ENCODE measurements around the gene RPAP3. TPM values are rescaled to one million over a fixed set of nuclear protein-coding genes. Genes with fewer than 3 reads are reported as not detected.
"Not testable (repeated sequence)": the region's sequence is repeated elsewhere in the genome, so short reads cannot be mapped to it uniquely, and the experiment has no call there.

RPAP3 gene
- total and polyA plus RNA-seq, 7 experiments from 2014 or later, result 28.5 to 51.3 (median 43.9) TPM

DNA sequence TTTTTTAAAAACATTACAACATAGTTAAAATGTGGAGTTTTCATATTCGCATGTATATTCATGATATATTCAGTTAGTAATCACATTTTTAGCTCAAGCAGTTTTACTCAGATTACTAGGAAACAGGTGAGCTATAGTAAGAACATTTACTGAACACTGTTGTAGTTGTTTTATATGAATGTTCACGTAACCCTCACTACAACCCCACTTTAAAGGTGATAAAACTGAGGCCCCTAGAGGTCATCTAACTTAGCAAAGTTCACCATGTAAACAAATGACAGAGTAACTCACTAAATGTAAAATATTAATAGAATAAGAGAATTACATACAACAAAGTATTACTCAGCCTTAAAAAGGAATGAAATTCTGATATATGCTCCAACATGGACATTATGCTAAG lies 26.0 kb downstream of the RPAP3 start:
- Mint-ChIP-seq H3K9me3 (peaks cover 0 to 1% (median 0%) of the 10 kb centered on the region in 11 donors), H3K4me3 (peak overlapping the region in 1 of 10 donors; percentile 60), H3K27me3 (no peaks in the 10 kb centered on the region), H3K4me1 (peaks cover 14 to 59% (median 49%) of the 10 kb centered on the region in 7 donors), H3K27ac (peak overlapping the region in 1 of 9 donors; percentile 13), H3K36me3 (peaks cover 6 to 82% (median 66%) of the 10 kb centered on the region in 5 donors)
- Histone ChIP-seq H3K27me3 (ENCODE audit: control insufficient read depth in 2 of 2, insufficient read depth in 2 of 2, low read length in 2 of 2) (no peaks in the 10 kb centered on the region), H3K4me1 (ENCODE audit: control insufficient read depth in 2 of 2, insufficient read depth in 2 of 2, low read length in 2 of 2) (peaks cover 0 to 3% of the 10 kb centered on the region in 2 donors), H3K9me3 (ENCODE audit: control insufficient read depth in 2 of 3, low read length in 3 of 3) (no peaks in the 10 kb centered on the region), H3K27ac (ENCODE audit: low read depth, low read length) (no peak overlapping the region), H3K36me3 (ENCODE audit: control insufficient read depth in 2 of 3, insufficient read depth in 3 of 3, low read length in 3 of 3) (peaks cover 0 to 8% (median 0%) of the 10 kb centered on the region in 3 experiments), H3K4me3 (ENCODE audit: low read length) (no peak overlapping the region)
- CTCF ChIA-PET, result no interaction called here
- DNase-seq (no peak), ATAC-seq (no peak)
- intact Hi-C loops (cut with micrococcal nuclease), result no loop called here
- POLR2A ChIA-PET, result no interaction called here

DNA sequence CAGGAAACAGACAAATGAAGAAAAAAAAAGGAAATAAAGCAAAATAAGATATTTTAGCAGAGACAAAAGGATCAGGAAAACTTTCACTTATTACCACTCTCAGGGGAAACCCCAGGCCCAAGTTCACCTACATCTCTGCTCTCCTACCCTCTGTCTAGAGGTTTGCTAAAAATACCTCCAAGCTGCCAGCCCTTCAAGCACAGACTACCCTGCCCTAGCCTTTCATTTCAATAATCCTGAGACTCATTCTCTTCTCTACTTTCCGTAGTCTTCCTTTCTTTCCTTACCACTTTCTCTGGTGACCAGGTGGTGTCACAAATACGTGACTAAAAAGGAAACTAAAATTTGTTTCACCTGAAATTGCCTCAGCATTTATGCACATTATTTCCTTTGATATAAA lies 33.8 kb downstream of the RPAP3 start:
- no peaks in the 10 kb centered on the region for H3K9me3 ChIP-seq (ENCODE audit: control insufficient read depth in 2 of 3, low read length in 3 of 3)
- H3K27me3 ChIP-seq (ENCODE audit: control insufficient read depth in 2 of 2, insufficient read depth in 2 of 2, low read length in 2 of 2), result no peaks in the 10 kb centered on the region
- intact Hi-C loops (cut with micrococcal nuclease), result no loop called here
- H3K27ac ChIP-seq (ENCODE audit: low read depth, low read length), result no peak overlapping the region
- no peaks in the 10 kb centered on the region for H3K4me1 ChIP-seq (ENCODE audit: control insufficient read depth in 2 of 2, insufficient read depth in 2 of 2, low read length in 2 of 2)
- Mint-ChIP-seq H3K27me3 (no peaks in the 10 kb centered on the region), H3K36me3 (peaks cover 13 to 64% (median 40%) of the 10 kb centered on the region in 5 donors), H3K4me3 (no peak overlapping the region), H3K4me1 (peaks cover 7 to 45% (median 35%) of the 10 kb centered on the region in 7 donors), H3K9me3 (peaks cover 0 to 2% (median 0%) of the 10 kb centered on the region in 11 donors), H3K27ac (peak overlapping the region in 3 of 9 donors; percentile 13 to 41 (median 33))
- ChIA-PET POLR2A (no interaction called here), CTCF (no interaction called here)
- peaks cover 4 to 25% (median 8%) of the 10 kb centered on the region in 3 experiments for H3K36me3 ChIP-seq (ENCODE audit: control insufficient read depth in 2 of 3, insufficient read depth in 3 of 3, low read length in 3 of 3)
- ATAC-seq (no peak), DNase-seq (no peak)
- no peak overlapping the region for H3K4me3 ChIP-seq (ENCODE audit: low read length)

DNA sequence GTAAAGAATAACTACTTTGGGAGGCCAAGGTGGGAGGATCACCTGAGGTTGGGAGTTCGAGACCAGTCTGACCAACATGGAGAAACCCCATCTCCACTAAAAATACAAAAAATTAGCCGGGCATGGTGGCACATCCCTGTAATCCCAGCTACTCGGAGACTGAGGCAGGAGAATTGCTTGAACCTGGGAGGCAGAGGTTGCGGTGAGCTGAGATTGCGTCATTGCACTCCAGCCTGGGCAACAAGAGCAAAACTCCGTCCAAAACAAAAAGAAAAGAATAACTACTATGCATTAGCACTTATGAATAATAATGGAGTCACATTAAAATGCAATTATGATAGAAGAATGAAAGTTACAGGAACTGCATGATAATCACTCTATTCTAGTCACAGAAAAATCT lies 37.9 kb downstream of the RPAP3 start:
- H3K9me3 Mint-ChIP-seq; H3K4me3 ChIP-seq (ENCODE audit: low read length); DNase-seq; POLR2A ChIA-PET; H3K4me3 Mint-ChIP-seq; H3K27me3 Mint-ChIP-seq; H3K27ac ChIP-seq (ENCODE audit: low read depth, low read length); H3K27me3 ChIP-seq (ENCODE audit: control insufficient read depth in 2 of 2, insufficient read depth in 2 of 2, low read length in 2 of 2); H3K9me3 ChIP-seq (ENCODE audit: control insufficient read depth in 2 of 3, low read length in 3 of 3); CTCF ChIA-PET; ATAC-seq; H3K4me1 ChIP-seq (ENCODE audit: control insufficient read depth in 2 of 2, insufficient read depth in 2 of 2, low read length in 2 of 2); intact Hi-C loops (cut with micrococcal nuclease); H3K27ac Mint-ChIP-seq: not testable (repeated sequence)
- peaks cover 9 to 49% (median 24%) of the 10 kb centered on the region in 5 donors for H3K36me3 Mint-ChIP-seq
- peaks cover 5 to 38% (median 7%) of the 10 kb centered on the region in 3 experiments for H3K36me3 ChIP-seq (ENCODE audit: control insufficient read depth in 2 of 3, insufficient read depth in 3 of 3, low read length in 3 of 3)
- peaks cover 0 to 20% (median 12%) of the 10 kb centered on the region in 7 donors for H3K4me1 Mint-ChIP-seq

DNA sequence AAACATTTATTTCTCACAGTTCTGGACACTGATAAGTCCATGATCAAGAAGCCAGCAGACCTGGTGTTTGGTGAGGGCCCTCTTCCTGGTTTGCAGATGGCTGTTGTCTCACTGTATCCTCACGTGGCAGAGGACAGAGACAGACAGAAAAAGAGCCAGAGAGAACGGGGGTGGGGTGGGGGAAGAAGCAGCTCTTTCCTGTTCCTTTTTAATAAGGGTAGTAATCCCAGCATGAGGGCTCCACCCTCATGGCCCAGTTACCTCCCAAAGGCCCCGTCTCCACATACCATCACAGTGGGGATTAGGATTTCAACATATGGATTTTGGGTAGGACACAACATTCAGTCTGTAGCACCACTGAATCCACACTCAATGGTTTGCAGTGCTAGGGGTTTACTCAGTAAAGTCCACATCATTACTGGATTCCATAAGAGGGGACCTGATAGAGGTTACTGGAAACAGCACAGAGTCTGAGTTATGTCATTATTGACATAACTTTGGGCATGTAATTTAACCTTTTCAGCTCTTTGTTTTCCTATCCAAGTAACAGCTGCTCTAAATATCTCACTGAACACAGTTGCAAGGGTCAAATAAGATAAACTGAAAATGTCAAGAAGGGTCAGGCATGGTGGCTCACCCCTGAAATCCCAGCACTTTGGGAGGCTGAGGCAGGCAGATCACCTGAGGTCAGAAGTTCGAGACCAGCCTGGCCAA lies 53.2 kb downstream of the RPAP3 start:
- ChIA-PET POLR2A (interaction anchor here (0.7 kb wide), 1 partner anchor 1927 kb away, joined by 3 read pairs; no protein-coding TSS in a partner anchor), CTCF (interaction anchor here (0.6 to 2.8 kb wide), 14 partner anchors 12 to 1121 kb away, joined by 3 to 13 read pairs (median 4); partner anchors contain the start of gene VDR)
- intact Hi-C loops (cut with micrococcal nuclease), result loop anchor here (5.0 kb wide), 4 partner anchors 55 to 515 kb away; partner anchors contain the start of gene RPAP3 (in 1 of the 2)
- Mint-ChIP-seq H3K4me3 (no peak overlapping the region), H3K27ac (peak overlapping the region in 3 of 9 donors; percentile 29 to 64 (median 52)), H3K4me1 (peaks cover 8 to 21% (median 16%) of the 10 kb centered on the region in 7 donors), H3K27me3 (no peaks in the 10 kb centered on the region), H3K9me3 (no peaks in the 10 kb centered on the region), H3K36me3 (peaks cover 0 to 7% (median 3%) of the 10 kb centered on the region in 5 donors)
- peaks cover 5 to 6% of the 10 kb centered on the region in 2 donors for H3K4me1 ChIP-seq (ENCODE audit: control insufficient read depth in 2 of 2, insufficient read depth in 2 of 2, low read length in 2 of 2)
- no peaks in the 10 kb centered on the region for H3K27me3 ChIP-seq (ENCODE audit: control insufficient read depth in 2 of 2, insufficient read depth in 2 of 2, low read length in 2 of 2)
- H3K9me3 ChIP-seq (ENCODE audit: control insufficient read depth in 2 of 3, low read length in 3 of 3), result no peaks in the 10 kb centered on the region
- no peak overlapping the region for H3K4me3 ChIP-seq (ENCODE audit: low read length)
- ATAC-seq (no peak), DNase-seq (no peak)
- no peaks in the 10 kb centered on the region for H3K36me3 ChIP-seq (ENCODE audit: control insufficient read depth in 2 of 3, insufficient read depth in 3 of 3, low read length in 3 of 3)
- no peak overlapping the region for H3K27ac ChIP-seq (ENCODE audit: low read depth, low read length)

DNA sequence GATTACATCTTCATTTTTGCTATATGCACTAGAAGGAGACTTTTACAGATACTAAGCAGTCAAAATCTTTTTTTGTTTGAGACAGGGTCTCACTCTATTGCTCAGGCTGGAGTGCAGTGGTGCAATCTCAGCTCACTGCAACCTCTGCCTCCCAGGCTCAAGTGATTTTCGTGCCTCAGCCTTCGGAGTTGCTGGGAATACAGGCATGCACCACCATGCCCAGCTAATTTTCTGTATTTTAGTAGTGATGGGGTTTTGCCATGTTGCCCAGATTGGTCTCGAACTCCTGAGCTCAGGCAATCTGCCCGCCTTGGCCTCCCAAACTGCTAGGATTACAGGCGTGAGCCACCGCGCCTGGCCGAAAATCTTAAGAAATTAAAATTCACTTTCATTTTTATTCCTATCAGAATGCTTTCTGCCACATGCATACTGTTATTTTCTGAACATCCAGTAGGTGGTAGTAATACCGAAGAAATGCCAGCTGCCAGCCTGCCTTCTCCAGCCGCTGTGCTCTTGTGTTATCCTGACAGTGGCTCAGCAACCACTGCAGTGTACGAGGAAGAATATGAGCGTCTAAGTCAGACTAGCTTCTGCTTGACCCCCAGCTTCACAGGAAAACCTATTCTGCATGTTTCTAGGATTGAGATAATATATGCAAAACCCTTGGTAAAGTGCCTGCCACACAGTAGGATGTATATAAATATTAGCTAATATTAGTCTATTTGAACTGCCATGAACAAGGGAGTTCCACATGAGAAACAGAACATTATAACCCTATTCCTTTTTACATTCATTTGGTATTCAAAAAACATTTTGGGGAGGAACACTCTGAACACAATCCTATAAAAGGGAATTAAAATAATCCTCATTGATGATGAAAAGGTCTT lies 54.2 kb downstream of the RPAP3 start:
- ChIA-PET POLR2A (interaction anchor here (0.7 kb wide), 1 partner anchor 1926 kb away, joined by 3 read pairs; no protein-coding TSS in a partner anchor), CTCF (interaction anchor here (0.7 to 2.8 kb wide), 13 partner anchors 10 to 621 kb away, joined by 3 to 13 read pairs (median 4); partner anchors contain the start of gene VDR)
- intact Hi-C loops (cut with micrococcal nuclease), result loop anchor here (1.0 to 5.0 kb wide), 11 partner anchors 35 to 967 kb away; partner anchors contain the start of gene RPAP3 (in 1 of the 2)
- ATAC-seq (peak; percentile 97), DNase-seq (peak in 8 of 9 donors; percentile 39 to 69 (median 56))
- Histone ChIP-seq H3K4me3 (ENCODE audit: low read length) (peak overlapping the region; percentile 38), H3K36me3 (ENCODE audit: control insufficient read depth in 2 of 3, insufficient read depth in 3 of 3, low read length in 3 of 3) (no peaks in the 10 kb centered on the region), H3K27ac (ENCODE audit: low read depth, low read length) (peak overlapping the region; percentile 9), H3K4me1 (ENCODE audit: control insufficient read depth in 2 of 2, insufficient read depth in 2 of 2, low read length in 2 of 2) (peaks cover 5 to 6% of the 10 kb centered on the region in 2 donors), H3K9me3 (ENCODE audit: control insufficient read depth in 2 of 3, low read length in 3 of 3) (no peaks in the 10 kb centered on the region), H3K27me3 (ENCODE audit: control insufficient read depth in 2 of 2, insufficient read depth in 2 of 2, low read length in 2 of 2) (no peaks in the 10 kb centered on the region)
- Mint-ChIP-seq H3K27me3 (no peaks in the 10 kb centered on the region), H3K36me3 (peaks cover 0 to 16% (median 11%) of the 10 kb centered on the region in 5 donors), H3K4me1 (peaks cover 8 to 21% (median 16%) of the 10 kb centered on the region in 7 donors), H3K9me3 (no peaks in the 10 kb centered on the region), H3K4me3 (peak overlapping the region; percentile 21 to 75 (median 44)), H3K27ac (peak overlapping the region in 8 of 9 donors; percentile 11 to 94 (median 64))

DNA sequence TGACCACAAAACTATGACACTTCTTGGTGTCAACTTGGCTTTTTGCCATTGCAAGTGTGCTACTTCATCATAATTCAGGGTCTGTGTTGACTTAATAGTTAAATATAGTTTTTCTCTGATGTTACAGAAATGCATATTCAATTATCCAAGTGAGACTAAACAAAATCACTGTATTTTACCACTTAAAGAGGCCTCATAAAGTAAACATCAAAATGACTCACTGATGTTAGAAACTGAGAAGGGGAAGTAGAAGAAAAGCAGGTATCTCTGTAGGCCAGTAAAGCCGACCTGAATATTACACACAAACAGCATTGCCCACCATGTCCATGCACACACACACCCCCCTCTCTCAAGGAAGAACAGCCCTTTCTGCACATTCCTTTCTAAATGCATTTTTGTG lies 55.4 kb downstream of the RPAP3 start:
- POLR2A ChIA-PET, result no interaction called here
- H3K36me3 Mint-ChIP-seq, result peaks cover 0 to 26% (median 16%) of the 10 kb centered on the region in 5 donors
- intact Hi-C loops (cut with micrococcal nuclease), result loop anchor here (5.0 kb wide), 4 partner anchors 57 to 517 kb away; partner anchors contain the start of gene RPAP3 (in 1 of the 2)
- no peaks in the 10 kb centered on the region for H3K9me3 Mint-ChIP-seq
- Histone ChIP-seq H3K27me3 (ENCODE audit: control insufficient read depth in 2 of 2, insufficient read depth in 2 of 2, low read length in 2 of 2) (no peaks in the 10 kb centered on the region), H3K27ac (ENCODE audit: low read depth, low read length) (no peak overlapping the region), H3K36me3 (ENCODE audit: control insufficient read depth in 2 of 3, insufficient read depth in 3 of 3, low read length in 3 of 3) (no peaks in the 10 kb centered on the region), H3K9me3 (ENCODE audit: control insufficient read depth in 2 of 3, low read length in 3 of 3) (no peaks in the 10 kb centered on the region), H3K4me3 (ENCODE audit: low read length) (no peak overlapping the region), H3K4me1 (ENCODE audit: control insufficient read depth in 2 of 2, insufficient read depth in 2 of 2, low read length in 2 of 2) (peaks cover 5 to 6% of the 10 kb centered on the region in 2 donors)
- no peaks in the 10 kb centered on the region for H3K27me3 Mint-ChIP-seq
- H3K4me3 Mint-ChIP-seq, result peak overlapping the region in 1 of 10 donors; percentile 26
- DNase-seq (no peak), ATAC-seq (no peak)
- CTCF ChIA-PET, result interaction anchor here (0.8 to 2.0 kb wide), 4 partner anchors 11 to 438 kb away, joined by 3 to 5 read pairs (median 4); no protein-coding TSS in a partner anchor
- peak overlapping the region in 2 of 9 donors; percentile 64 to 94 for H3K27ac Mint-ChIP-seq
- H3K4me1 Mint-ChIP-seq, result peaks cover 8 to 21% (median 16%) of the 10 kb centered on the region in 7 donors

Measured in naive thymus-derived CD4-positive, alpha-beta T cell (primary cell).